KBM-7 (cell line): ENCODE measurements around the gene RBM44.
A peak's percentile ranks its signal among the peaks of the same experiment; 100 is the strongest.
"Not testable (repeated sequence)": the region's sequence is repeated elsewhere in the genome, so short reads cannot be mapped to it uniquely, and the experiment has no call there.

ENCODE experiments used
- DNase-seq: peaks from one replicate; pipeline ENCODE4 v3.0.0-alpha.2; 2015
- in situ Hi-C: fragments of 300-500 bp; cut with MboI; formaldehyde crosslinking; loops from 2 replicates; pipeline ENCODE4 v1.14.3; 2020; ENCODE audit warnings: low sequenced_read_pairs, low pct_unique_long_range_greater_than_20kb, mixed read lengths

Gene RBM44

GRCh38 chr2:237774811-237775553, 23.6 kb upstream of the RBM44 start:
- in situ Hi-C loops = no loop called here
- peak; percentile 64 for DNase-seq

DNA sequence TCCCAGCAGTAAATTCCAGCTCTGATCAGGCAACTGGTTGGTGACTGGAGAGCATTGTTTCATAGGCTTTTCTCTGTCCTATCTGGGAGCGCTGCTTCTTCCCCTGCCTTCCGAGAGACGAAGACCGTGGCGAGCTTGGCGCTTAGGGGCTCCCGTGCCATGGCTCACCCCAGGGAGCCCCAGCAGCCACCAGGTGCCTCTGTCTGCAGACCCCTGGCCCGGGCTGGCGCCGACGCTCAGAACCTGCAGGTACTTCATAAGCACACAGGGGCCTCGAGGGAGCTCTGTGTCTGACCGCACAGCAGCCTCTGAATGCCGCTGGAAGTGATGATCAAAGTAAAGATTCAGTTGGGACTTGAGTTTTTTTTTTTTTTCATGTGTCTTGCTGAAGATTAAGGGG, 19.1 kb upstream of the RBM44 start:
- in situ Hi-C loops = no loop called here
- DNase-seq = no peak

DNA sequence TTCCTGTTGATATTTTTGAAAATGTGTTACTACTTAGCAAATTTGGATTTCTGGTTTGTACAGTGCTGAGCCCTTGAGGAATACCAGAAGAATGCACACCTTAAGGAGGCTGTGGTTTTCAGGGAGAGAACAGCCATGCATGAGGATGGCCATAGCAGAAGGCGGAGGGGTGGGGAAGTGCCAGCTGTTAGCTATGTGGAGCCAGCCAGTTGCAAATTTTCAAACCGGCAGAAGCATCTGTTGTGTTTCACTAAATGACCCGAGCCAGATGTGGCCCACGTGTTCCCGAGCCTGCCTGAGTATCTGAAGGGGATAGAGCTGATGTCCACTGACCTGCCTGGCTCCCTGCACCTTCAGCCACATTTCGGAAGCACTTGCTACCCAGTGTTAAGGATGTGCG, 16.4 kb upstream of the RBM44 start:
- DNase-seq = no peak
- in situ Hi-C loops = no loop called here

GRCh38 chr2:237783678-237784077, 14.9 kb upstream of the RBM44 start:
- DNase-seq, in situ Hi-C loops: not testable (repeated sequence)

- no peak for DNase-seq
- in situ Hi-C loops = no loop called here
Observed at GRCh38 chr2:237786936-237787335, 11.6 kb upstream of the RBM44 start.

- no peak for DNase-seq
Observed at GRCh38 chr2:237790353-237790752, 8.2 kb upstream of the RBM44 start.

DNA sequence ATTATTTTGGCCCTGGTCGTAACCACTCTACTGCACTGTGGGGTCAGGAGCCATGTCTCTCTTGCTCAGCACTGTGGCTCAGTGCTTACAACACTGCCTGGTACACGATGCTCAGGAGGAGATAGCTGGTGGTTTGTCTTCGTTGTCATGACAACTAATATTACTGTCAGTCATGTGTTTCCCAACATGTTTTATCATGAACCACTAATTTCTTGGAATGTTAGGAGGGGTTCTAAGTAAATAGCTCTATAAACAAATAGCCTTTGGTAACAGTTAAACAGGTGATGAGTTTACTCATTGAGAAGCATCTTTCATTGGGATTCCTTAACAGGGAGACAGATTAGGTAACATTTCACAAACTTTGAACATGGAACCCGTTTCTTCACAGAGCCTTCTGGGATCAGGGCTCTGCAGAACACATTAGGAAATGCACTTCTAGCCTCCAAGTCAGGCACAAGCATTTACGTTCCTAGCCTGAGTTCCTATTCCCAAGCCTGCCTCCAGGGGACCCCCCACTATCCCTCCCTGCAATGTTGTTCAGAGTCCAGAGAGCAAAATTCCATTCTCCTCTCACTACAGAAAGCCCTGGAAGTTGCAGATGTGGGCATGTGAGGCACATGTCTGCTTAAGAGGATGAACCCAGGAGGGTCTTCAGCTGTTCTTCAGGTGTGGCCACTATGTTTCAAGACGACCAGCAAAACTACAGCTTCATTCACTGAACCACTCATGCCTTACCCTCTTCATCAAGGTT, 6.4 kb upstream of the RBM44 start:
- DNase-seq = peak; percentile 3
- in situ Hi-C loops = no loop called here

More at GRCh38 chr2:237790353-237790752, 8.2 kb upstream of the RBM44 start:
- in situ Hi-C loops = no loop called here

GRCh38 chr2:237797253-237797652, 1.3 kb upstream of the RBM44 start:
- in situ Hi-C loops = no loop called here
- no peak for DNase-seq

- in situ Hi-C loops = no loop called here
Observed at GRCh38 chr2:237799060-237799428, 465 bp downstream of the RBM44 start.

GRCh38 chr2:237801466-237801865, 2.9 kb downstream of the RBM44 start:
- in situ Hi-C loops = no loop called here
- no peak for DNase-seq

More at GRCh38 chr2:237799060-237799428, 465 bp downstream of the RBM44 start:
- no peak for DNase-seq

- in situ Hi-C loops = no loop called here
- no peak for DNase-seq
Observed at GRCh38 chr2:237806334-237806733, 7.8 kb downstream of the RBM44 start.

- in situ Hi-C loops = no loop called here
- DNase-seq = no peak
Observed at GRCh38 chr2:237815637-237816036, 17.1 kb downstream of the RBM44 start.

- no peak for DNase-seq
- in situ Hi-C loops = no loop called here
Observed at GRCh38 chr2:237816531-237816930, 18.0 kb downstream of the RBM44 start.

DNA sequence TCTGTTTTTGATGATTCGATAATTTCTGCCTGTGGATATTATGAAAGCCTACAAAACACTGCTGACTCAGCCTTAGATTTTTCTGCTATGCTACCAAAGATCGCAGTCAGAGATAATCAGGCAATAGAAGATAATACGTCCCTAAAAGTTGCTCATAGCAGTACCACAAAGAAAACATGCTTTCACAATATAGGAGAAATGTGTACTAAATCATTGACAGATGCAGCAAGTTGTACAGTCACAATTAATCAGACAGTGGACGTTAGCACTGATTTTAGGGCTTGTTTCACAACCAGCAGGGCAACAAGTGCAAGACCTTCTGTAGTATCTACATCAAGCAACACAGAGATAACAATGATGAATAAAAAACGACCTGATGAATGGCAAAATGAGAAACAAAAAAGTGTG, 19.5 kb downstream of the RBM44 start:
- in situ Hi-C loops = no loop called here
- no peak for DNase-seq

DNA sequence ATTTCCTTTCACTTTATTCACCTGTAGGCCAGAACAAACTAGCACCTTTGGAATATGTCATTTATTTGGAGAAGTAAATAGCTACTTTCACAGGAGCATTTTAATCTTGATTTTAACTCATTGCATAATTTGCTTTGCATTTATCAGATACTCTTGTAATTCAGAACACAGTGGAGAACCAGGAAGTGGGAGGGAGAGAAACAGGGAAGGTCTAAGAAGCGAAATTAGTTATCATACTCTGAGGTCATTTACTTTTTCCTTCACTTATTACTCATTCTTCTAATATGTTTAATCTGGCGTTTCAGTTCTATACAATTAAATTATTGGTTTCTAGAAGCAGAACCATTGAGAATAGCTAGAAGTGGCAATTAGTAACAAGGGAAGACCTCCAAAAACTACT, 20.7 kb downstream of the RBM44 start:
- DNase-seq = no peak

GRCh38 chr2:237820421-237820820, 21.8 kb downstream of the RBM44 start:
- DNase-seq = no peak
- in situ Hi-C loops = no loop called here

More for the DNA sequence above, 20.7 kb downstream of the RBM44 start:
- in situ Hi-C loops = no loop called here

DNA sequence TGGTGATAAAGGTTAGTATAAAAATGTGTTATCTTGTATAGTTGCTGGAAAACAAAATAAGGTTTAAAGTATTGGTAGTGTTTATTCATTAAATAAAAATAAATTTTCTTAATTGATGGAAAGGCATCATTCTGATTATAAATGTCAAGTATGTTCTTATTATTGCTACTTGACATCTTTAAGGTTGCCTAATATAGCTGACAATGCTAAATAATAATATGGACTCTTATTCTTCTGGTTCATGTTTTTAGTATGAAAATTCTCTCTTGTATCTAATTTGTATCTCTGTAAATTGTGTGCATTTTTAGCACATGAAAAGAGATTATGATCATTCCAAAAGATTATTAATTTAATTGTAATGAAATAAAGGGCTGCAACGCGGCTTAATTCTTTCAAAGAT, 25.0 kb downstream of the RBM44 start:
- in situ Hi-C loops = no loop called here
- DNase-seq = no peak

DNA sequence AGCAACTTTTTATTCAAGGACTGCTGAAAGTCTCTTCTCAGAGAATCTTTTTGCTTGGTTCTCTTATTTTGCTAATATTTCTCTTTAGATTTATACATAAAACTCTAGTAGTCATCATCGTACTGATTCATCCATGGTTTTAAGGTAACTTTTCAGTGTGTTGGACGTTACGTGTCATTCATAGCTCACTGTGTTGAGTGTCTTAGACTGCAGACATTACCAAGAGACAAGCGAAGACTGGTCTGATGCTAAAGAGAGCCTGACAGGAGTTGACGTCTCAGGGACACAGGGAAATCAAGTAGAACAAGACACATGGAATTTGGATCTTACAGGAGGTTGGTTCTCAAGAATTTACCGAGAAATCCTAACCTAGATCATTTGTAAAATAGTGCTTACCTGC, 25.5 kb downstream of the RBM44 start:
- no peak for DNase-seq
- in situ Hi-C loops = no loop called here

GRCh38 chr2:237827421-237827987, 28.9 kb downstream of the RBM44 start:
- DNase-seq = no peak
- in situ Hi-C loops = no loop called here

- DNase-seq = no peak
- in situ Hi-C loops = no loop called here
Observed at GRCh38 chr2:237830522-237830921, 31.9 kb downstream of the RBM44 start.
